NOMO-1 treated with dmso at 0.1 percent for 144 hours (cell line): ENCODE measurements around the gene SPEG.
"Not testable (repeated sequence)": the region's sequence is repeated elsewhere in the genome, so short reads cannot be mapped to it uniquely, and the experiment has no call there.

Source experiments
- DNase-seq: peaks from one replicate; lab custom pipeline; 2025; ENCODE audit not compliant: unreplicated experiment; lab: John Stamatoyannopoulos, UW

The SPEG gene

DNA sequence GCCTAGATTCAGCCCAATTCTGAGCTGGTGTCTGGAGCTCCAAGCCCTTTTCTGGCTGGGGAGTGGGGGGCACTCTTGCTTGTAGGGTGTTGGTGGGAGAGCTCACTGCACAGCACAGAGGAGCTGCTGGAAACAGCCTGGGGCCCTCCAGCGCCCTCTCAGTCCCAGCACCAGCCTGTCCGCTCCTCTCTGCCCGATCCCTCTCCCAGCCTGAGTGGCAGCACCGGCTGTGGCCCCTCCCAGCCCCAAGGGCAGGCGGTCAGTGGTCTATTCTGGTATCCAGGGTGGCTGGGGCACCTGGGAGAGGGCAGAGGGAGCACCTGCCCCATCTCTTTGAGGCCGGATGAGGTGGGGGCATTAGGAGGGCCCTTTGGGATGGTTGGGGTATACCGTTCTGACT lies 29.7 kb upstream of the SPEG start:
- no peak for DNase-seq

DNA sequence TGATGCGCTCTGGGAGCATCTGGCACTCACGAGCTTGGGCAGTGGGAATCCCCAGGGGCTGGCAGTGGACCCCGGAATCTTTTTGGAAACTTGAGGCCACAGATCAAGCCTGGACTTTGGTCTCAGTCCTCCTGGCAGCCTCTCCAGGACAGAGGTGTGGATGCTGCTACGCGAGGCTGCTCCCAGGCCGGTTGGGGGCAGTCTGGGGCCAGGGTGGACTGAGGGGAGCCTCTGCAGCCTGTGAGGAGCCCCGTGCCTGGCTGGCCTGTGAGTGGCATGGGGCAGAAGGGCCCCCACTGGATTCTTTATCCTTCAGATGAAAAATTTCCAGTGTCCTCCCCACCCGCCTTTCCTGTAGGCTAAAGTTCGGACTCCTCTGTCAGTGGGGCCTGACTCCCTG lies 29.2 kb upstream of the SPEG start:
- no peak for DNase-seq

DNA sequence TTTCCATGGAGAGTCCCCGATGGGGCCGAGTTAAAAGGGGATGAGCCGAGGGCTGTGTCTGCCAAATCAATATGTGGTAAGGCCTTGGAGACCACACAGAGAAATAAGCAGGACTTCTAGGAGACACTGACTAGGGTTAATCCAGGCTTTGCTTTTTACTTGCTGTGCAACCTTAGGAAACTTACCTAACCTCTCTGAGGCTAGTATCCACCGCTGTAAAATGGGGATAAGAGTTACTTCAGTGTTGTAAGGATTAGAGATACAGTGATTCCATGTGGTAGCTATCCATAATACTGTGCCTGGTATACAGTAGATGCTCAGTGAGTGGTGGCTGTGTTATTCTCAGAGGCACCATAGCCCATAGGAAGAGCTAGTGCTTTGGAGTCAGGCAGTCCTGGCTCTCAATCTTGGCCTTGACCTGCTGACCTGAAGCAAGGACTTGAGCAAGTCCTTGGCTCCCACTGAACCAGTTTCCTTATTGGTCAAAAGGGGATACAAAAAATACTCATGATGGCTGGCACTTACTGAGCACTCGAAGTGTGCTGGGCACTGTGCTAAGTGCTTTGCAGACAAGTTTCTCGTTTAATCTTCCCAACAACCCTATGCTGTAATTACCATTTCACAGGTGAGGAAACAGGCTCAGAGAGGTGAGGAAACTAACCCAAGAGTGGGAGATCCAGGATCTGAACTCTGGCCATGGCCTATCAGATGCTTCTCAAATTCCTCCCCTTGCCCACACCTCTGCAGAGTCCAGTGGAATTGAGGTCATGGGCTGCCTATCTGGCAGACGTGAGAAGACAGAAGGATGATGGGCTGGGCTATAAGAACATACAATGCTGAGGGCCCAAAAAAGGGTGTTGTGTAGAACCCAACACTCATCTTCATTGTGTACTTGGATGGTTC lies 28.4 kb upstream of the SPEG start:
- no peak for DNase-seq

DNA sequence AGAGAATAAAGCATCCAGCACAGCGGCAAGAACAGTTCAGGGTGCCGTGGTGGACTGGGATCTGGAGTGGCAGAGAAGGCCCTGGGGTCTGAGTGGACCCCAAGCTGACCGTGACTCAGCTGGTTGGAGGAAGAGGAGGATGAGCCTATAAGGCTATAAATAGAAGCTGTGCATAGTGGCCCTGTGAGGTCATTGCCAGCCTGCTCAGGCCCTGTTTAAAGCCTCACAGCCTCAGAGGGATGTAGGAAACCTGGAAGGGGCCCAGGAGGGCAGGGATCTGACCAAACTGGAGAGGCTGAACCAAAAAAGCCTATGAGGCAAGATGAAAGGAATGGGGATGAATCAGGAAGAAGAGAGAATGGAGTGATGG lies 27.8 kb upstream of the SPEG start:
- no peak for DNase-seq

DNA sequence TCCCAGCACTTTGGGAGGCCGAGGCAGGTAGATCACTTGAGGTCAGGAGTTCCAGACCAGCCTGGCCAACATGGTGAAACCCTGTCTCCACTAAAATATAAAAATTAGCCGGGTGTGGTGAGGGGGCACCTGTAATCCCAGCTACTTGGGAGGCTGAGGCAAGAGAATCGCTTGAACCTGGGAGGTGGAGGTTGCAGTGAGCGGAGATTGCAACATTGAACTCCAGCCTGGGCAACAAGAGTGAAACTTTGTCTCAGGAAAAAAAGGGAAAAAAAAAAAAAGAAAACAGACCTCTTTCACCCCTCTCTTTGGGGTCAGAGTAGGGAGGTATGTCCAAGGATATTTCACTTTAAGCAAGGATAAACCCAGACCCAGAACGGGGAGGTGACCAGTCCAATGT lies 27.3 kb upstream of the SPEG start:
- DNase-seq, result not testable (repeated sequence)

DNA sequence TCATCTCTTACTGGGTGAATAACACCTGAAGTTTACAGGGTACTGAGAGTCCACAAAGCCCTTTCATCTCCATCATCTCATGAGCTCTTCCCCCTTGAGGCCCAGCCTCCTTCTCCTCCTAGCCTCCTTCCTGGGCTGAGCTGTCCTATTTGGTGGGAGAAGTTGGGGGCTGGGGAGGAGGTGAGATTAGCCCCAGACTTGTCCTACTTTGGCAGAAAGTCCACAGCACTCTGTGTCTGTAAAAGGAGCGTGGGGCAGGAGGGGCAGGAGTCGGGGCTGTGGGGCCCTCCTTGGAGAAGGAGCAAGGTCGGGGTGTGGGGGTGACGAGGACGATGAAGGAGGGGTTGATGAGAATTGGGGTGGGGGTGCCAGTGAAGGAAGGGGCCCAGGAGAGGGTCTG lies 26.4 kb upstream of the SPEG start:
- DNase-seq, result no peak

DNA sequence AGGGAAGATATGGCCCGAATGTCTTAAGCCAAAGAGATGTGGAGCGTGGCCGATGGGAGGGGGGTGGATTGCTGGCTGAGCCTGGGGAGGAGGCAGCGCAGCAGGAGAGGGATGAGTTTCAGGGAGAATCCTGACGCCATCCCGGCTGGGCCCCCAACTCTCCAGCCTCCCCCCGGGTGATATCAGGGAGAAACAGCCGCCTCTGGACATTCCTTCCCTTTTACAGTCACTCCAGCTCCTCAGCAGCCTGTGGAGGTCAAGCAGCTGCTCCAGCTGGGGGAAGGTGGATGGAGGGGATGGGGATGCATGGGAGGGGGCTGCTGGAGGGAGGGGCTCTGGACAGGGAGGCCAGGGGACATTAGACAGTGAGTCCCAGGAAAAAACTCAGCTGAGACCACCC lies 26.0 kb upstream of the SPEG start:
- DNase-seq, result no peak

DNA sequence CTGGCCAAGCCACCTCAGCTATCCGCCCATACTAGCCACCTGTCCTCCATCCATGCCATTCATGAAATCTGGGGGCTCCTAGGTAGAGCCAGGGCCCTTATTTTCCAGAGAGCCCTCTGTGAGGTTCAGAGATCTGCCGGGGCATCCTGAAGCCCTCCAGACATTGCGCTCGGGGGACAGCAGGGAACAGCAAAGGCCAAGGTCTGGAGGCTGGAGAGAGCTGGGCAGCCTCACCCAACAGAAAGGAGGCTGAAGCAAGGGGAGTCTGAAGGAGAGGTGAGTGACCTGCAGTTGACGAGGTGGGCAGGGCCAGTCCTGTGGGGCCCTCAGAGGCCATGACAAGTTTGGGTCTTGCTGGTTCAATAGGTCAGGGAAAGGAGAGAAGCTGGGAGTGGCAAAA lies 25.0 kb upstream of the SPEG start:
- no peak for DNase-seq

DNA sequence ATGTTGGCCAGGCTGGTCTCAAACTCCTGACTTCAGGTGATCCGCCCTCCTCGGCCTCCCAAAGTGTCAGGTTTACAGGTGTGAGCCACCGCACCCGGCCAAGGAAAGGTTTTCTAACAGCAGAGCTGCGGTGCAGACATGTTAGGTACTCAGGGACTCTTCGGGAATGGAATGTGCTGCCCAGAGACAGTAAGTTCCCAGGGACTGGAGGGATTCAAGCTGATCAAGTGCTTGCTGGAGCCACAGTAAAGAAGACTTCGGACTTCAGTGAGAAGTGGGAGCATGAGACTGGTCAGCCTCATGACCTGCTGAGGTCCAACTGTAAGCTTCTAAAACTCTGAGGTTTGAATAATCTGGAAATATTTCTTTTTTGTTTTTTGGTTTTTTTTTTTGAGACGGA lies 24.3 kb upstream of the SPEG start:
- no peak for DNase-seq

DNA sequence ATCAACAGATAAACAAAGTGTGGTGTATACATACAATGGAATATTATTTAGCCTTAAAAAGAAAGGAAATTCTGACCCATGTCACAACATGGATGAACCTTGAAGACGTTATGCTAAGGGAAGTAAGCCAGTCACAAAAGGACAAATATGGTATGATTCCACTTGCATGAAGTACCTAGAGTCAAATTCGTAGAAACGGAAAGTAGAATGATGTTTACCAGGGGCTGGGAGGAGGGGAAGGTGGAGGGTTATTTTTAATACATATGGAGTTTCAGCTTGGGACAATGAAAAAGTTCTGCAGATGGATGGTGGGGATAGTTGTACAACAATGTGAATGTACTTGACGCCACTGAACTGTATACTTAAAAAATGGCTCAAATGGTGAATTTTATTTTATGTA lies 19.8 kb upstream of the SPEG start:
- DNase-seq, result no peak

DNA sequence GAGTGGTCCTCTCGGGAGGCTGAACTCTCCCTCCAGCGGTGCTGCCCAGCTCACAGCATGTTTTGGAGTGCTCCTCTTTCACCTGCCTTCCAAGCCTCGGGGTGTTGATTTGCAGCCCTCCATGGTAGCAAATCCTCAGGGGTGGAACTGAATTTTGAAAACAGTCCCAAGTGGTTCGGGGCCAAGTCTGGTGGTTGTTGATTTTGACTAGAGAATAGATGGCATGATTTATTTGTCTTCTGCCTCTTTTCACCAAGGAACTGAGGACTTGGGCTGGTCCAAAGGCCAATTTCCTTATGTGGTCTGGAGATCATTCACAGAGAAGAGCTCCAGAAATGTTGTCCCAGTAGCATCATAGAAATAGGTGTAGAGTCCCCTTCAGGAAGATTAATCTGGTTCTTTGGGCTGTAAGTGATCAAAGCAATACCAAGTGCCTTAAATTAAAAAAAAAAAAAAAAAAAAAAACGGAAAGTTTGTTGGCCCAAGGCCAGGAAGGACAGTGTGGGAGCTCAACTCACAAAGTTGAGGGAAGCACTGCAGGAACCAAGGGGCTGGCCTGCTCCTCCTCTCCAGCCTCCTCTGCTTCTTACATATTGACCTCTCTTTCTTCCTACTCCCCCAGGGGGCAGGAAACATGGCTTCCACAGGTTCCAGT lies 18.9 kb upstream of the SPEG start:
- no peak for DNase-seq

DNA sequence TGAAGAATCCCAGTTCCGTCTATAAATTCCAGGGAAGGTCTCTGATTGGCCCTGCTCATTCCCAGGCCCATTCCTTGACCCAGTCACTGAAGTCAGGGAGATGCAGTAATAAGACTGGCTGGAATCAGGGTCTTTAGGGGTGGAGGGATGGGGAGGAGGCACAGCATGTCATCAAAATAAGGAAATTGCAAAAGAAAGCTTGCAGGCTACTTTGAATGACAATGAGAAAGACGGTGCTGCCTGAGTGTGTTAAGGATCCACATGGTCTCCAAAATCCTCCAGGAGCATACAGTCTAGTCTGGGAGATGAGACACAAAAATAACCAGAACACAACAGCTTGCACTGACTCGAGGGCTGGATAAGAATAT lies 18.4 kb upstream of the SPEG start:
- no peak for DNase-seq

DNA sequence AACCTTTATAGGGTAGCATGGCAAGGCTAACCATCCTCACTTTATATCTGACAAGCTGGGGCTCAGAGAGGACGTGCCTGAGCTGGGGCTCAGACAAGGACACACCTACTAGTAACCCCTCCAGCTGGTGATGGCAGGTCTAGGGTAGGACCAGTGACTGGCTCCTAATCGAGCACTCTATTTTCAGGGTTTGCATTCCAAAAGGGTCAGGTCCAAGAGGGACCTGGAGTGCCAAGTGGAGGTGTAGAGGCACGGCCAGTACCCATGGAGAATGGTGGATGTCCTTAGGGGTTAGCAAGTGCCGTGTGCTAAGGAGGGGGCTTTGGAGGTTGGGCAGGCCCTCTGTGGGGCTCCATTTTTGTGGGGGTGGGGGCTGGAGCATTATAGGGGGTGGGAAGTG lies 17.7 kb upstream of the SPEG start:
- no peak for DNase-seq

DNA sequence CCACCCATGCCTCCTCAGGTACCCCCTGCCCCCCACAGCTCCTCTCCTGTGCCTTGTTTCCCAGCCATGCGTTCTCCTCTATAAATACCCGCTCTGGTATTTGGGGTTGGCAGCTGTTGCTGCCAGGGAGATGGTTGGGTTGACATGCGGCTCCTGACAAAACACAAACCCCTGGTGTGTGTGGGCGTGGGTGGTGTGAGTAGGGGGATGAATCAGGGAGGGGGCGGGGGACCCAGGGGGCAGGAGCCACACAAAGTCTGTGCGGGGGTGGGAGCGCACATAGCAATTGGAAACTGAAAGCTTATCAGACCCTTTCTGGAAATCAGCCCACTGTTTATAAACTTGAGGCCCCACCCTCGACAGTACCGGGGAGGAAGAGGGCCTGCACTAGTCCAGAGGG lies 17.3 kb upstream of the SPEG start:
- DNase-seq, result no peak

DNA sequence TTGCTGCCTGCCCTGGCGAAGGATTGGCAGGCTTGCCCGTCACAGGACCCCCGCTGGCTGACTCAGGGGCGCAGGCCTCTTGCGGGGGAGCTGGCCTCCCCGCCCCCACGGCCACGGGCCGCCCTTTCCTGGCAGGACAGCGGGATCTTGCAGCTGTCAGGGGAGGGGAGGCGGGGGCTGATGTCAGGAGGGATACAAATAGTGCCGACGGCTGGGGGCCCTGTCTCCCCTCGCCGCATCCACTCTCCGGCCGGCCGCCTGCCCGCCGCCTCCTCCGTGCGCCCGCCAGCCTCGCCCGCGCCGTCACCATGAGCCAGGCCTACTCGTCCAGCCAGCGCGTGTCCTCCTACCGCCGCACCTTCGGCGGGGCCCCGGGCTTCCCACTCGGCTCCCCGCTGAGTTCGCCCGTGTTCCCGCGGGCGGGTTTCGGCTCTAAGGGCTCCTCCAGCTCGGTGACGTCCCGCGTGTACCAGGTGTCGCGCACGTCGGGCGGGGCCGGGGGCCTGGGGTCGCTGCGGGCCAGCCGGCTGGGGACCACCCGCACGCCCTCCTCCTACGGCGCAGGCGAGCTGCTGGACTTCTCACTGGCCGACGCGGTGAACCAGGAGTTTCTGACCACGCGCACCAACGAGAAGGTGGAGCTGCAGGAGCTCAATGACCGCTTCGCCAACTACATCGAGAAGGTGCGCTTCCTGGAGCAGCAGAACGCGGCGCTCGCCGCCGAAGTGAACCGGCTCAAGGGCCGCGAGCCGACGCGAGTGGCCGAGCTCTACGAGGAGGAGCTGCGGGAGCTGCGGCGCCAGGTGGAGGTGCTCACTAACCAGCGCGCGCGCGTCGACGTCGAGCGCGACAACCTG lies 16.3 kb upstream of the SPEG start, which contains the start of gene DES:
DES (plus strand) TSS at position 223 of the 857 bp plus-strand sequence; CDS start at position 309, 86 bp downstream.
- no peak for DNase-seq

DNA sequence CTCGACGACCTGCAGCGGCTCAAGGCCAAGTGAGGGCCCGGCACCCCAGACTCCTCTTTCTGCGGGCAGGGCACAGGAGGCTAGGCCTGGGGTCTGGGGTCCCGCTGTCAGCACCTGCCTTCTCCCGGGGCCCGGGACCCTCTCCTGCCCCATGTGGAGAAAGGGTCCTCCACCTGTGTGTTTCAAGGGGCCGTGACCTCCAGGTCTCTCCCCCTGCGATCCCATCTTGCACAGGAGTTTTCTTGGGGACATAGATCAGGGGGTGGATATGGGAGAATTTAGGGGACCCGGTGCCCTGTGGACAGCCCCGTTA lies 15.7 kb upstream of the SPEG start:
- DNase-seq, result no peak

DNA sequence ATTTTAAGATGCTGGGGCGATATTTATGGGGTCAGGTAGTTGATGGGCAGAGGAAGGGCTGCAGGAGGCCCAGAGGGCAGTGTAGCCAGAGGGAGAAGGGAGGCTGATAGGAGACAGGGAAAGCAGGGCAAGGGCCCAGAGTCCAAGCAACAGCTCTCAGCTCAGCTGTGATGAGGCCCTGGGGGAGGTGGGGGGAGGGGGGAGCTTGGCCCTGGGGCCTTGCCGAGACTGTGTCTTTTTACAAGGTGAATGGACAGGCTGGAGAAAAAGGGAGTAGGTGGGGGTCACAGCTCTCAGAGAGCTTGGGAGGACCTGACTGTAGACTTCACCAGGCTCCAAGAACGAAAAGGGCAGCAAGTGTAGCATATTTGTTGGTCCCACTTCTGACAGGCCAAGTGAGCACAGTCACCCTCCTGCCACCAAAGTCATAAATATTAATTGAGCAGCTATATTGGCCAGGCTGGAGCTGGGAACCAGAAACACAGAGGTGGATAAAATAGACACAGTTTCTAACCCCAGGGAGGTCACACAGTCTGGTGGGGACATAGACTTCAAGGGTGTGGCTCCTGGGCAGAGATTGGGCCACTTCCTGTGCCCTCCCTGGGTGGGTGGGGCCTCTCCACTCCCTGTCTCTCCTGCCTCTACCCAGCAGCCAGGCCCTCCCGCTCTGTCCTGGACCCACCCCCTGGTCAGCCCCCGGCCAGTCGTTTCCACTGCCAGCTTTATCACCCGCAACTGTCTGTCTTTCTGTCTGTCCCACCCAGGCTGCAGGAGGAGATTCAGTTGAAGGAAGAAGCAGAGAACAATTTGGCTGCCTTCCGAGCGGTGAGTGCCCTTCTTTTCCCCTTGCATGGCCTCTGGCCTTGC lies 15.1 kb upstream of the SPEG start:
- peak; percentile 90 for DNase-seq

DNA sequence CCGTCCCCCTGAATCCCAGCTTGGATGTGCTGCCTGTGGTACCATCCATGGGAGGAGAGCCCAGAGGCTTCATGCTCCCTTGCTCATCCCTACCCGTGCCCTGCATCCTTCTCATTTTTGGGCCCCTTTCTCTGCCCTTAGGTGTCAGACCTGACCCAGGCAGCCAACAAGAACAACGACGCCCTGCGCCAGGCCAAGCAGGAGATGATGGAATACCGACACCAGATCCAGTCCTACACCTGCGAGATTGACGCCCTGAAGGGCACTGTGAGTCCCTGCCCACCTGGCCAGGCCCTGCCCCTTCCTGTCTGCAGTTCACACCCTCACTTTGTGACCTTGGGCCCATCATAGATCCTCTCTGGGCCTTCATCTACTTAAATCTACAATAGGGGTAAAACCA lies 14.0 kb upstream of the SPEG start:
- no peak for DNase-seq

DNA sequence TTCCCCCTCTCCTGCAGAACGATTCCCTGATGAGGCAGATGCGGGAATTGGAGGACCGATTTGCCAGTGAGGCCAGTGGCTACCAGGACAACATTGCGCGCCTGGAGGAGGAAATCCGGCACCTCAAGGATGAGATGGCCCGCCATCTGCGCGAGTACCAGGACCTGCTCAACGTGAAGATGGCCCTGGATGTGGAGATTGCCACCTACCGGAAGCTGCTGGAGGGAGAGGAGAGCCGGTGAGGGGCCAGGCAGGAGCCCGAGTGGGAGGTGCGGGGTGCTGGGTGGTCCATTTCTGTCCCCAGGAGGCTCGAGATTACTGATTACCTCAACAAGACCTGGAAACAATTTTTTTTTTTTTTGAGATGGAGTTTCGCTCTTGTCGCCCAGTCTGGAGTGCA lies 13.3 kb upstream of the SPEG start:
- no peak for DNase-seq

DNA sequence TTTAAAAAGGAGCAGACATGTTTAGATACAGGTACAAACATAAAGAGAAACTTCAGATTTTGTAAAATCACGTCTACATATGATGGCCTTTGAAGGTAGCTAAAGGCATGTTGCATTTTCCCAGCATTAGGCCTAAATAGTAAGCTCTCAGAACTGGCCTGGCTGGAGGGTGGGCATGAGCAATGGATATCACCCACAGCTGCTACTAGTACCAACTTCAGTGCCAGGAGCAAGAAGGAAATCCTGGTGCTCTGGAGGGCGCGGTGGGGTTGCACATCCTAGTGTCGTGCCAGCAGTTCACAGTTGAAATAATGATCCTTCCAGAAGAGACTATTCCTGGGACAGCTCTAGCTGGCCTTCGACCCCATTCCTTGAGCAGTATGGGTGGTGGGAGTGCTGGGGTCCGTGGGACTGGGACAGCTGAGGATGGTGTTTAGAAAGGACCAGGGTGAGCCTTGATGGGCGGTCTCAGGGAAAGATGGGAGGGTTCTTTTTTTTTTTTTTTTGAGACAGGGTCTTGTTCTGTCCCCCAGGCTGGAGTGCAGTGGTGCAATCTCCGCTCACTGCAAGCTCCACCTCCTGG lies 11.6 kb upstream of the SPEG start:
- no peak for DNase-seq
